ENCODE results near the gene RND1. TPM values are rescaled to one million over a fixed set of nuclear protein-coding genes. Genes with fewer than 3 reads are reported as not detected.

The RND1 gene
- total and polyA plus RNA-seq, 2 of the 13 experiments (the other 11 are each of a cell fraction or from before 2014, with no cell fraction given), result 1.8 to 1.9 TPM

- TF ChIP-seq ZNF281 (CRISPR knock-in tag; IDR thresholded peaks at IDR 0.05; ENCODE audit: borderline replicate concordance) (no peak), ZNF615 (CRISPR knock-in tag; IDR thresholded peaks at IDR 0.05; ENCODE audit: borderline replicate concordance) (no peak), ZNF678 (CRISPR knock-in tag; IDR thresholded peaks at IDR 0.05) (0 out of 2 replicates have a peak, but pooled peaks have one; percentile 78), ZNF136 (CRISPR knock-in tag; IDR thresholded peaks at IDR 0.05; ENCODE audit: low read depth) (no peak), RELA (CRISPR knock-in tag; IDR thresholded peaks at IDR 0.05) (no peak), NFYB (CRISPR knock-in tag; IDR thresholded peaks at IDR 0.05) (peak; percentile 92), ZNF512B (CRISPR knock-in tag; IDR thresholded peaks at IDR 0.05; ENCODE audit: borderline replicate concordance) (no peak), GATA4 (IDR thresholded peaks at IDR 0.05; ENCODE audit: borderline replicate concordance, low read depth) (peak; percentile 88; the same call in 1 of the 2 replicates), FOXO1 (CRISPR knock-in tag; IDR thresholded peaks at IDR 0.05) (no peak), RNF2 (conservative IDR thresholded peaks at IDR 0.05; ENCODE audit: low read depth) (0 out of 2 replicates have a peak, but pooled peaks have one; percentile 64), MAFG (CRISPR knock-in tag; IDR thresholded peaks at IDR 0.05) (no peak), REST (IDR thresholded peaks at IDR 0.05; ENCODE audit: borderline replicate concordance in 1 of 2, low read depth in 1 of 2, low read length in 2 of 2) (peak in 1 of 2 experiments; percentile 67; a peak in 1 of 4 replicates), ZNF687 (CRISPR knock-in tag; IDR thresholded peaks at IDR 0.05) (peak; percentile 72), MED8 (CRISPR knock-in tag; IDR thresholded peaks at IDR 0.05; ENCODE audit: insufficient replicate concordance) (no peak)
Observed at GRCh38 chr12:48865281-48866051, at the start of gene RND1 (continued).

Measured in HepG2 (cell line).